ENCODE measurements around the gene ACP7. TPM values are rescaled to one million over a fixed set of nuclear protein-coding genes. Genes with fewer than 3 reads are reported as not detected.

The ACP7 gene
- total and polyA plus RNA-seq, 2 donors (not counting 3 experiments of a cell fraction or from before 2014, with no cell fraction given): 0.04 to 0.49 TPM

DNA sequence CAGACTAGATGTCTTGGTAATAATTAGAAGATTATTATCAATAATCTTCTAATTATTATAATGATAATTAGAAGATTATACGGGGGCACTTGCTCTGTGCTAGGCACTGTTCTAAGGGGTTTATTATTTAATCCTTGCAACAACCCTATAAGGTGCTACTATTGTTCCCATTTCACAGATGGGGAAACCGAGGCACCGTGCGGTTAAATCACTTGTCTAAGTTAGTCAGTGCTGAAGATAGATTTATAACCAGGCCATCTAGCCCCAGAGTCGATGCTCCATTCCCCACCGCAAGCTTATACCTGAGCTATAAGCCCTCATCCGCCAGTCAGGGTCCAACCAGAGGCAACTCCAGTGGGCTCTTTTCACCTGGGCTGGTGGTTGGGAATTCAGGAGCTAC, 2.0 kb upstream of the ACP7 start:
- DNase-seq (ENCODE audit: low read depth, low spot score): no peak
- ChIA-PET CTCF (interaction anchor here (1.7 to 1.9 kb wide), 3 partner anchors 9 to 120 kb away, joined by 5 to 8 read pairs (median 7); no protein-coding TSS in a partner anchor), POLR2A (no interaction called here)
- no peaks in the 10 kb centered on the region for H3K9me3 ChIP-seq (replicated peaks; ENCODE audit: control insufficient read depth, insufficient read depth, low read length)
- no peaks in the 10 kb centered on the region for H3K79me2 ChIP-seq (ENCODE audit: control insufficient read depth, insufficient read depth, low read length)
- H3K9me1 ChIP-seq (replicated peaks; ENCODE audit: control insufficient read depth, extremely low read depth, insufficient read depth, low read length): no peaks in the 10 kb centered on the region
- no peak for FAIRE-seq
- H3K36me3 ChIP-seq (ENCODE audit: control insufficient read depth in 2 of 2, extremely low read depth in 1 of 2, insufficient read depth in 2 of 2, low read length in 2 of 2): no peaks in the 10 kb centered on the region
- TF ChIP-seq, protein P1, sequence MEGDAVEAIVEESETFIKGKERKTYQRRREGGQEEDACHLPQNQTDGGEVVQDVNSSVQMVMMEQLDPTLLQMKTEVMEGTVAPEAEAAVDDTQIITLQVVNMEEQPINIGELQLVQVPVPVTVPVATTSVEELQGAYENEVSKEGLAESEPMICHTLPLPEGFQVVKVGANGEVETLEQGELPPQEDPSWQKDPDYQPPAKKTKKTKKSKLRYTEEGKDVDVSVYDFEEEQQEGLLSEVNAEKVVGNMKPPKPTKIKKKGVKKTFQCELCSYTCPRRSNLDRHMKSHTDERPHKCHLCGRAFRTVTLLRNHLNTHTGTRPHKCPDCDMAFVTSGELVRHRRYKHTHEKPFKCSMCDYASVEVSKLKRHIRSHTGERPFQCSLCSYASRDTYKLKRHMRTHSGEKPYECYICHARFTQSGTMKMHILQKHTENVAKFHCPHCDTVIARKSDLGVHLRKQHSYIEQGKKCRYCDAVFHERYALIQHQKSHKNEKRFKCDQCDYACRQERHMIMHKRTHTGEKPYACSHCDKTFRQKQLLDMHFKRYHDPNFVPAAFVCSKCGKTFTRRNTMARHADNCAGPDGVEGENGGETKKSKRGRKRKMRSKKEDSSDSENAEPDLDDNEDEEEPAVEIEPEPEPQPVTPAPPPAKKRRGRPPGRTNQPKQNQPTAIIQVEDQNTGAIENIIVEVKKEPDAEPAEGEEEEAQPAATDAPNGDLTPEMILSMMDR (IDR thresholded peaks at IDR 0.05; ENCODE audit: extremely low read depth in 1 of 2, insufficient read depth in 1 of 2, low read depth in 1 of 2, low read length in 2 of 2): no peak
- TF ChIP-seq FOS (IDR thresholded peaks at IDR 0.05; ENCODE audit: borderline replicate concordance, insufficient read depth, low read length) (no peak), GATA2 (IDR thresholded peaks at IDR 0.05; ENCODE audit: insufficient read depth, insufficient read length, low read depth, low read length) (no peak), JUN (IDR thresholded peaks at IDR 0.05; ENCODE audit: borderline replicate concordance, insufficient read depth, insufficient read length, low read depth) (no peak), POLR2AphosphoS5 (IDR thresholded peaks at IDR 0.05; ENCODE audit: insufficient read depth, low read depth, low read length) (no peak), POLR2A (IDR thresholded peaks at IDR 0.05; ENCODE audit: low read depth, low read length) (no peak), MYC (IDR thresholded peaks at IDR 0.05; ENCODE audit: low read depth, low read length) (no peak), EZH2 (IDR thresholded peaks at IDR 0.05; ENCODE audit: borderline replicate concordance, low read depth, low read length, severe bottlenecking) (no peak)
- TF ChIP-seq, protein P2, sequence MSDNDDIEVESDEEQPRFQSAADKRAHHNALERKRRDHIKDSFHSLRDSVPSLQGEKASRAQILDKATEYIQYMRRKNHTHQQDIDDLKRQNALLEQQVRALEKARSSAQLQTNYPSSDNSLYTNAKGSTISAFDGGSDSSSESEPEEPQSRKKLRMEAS (IDR thresholded peaks at IDR 0.05; ENCODE audit: insufficient read depth, insufficient read length): no peak
- H3K9ac ChIP-seq (replicated peaks; ENCODE audit: extremely low read depth, insufficient read depth, low read length): no peak overlapping the region
- BruUV-seq (replicated peaks): no TSS peak
- dilution Hi-C loops (cut with MboI; ENCODE audit: extremely low pct_ligation_motif_present, low sequenced_read_pairs) (no loop called here), intact Hi-C loops (cut with micrococcal nuclease) (no loop called here)
- no peak overlapping the region for H3K4me3 ChIP-seq (replicated peaks in 1 of 3; ENCODE audit: insufficient read depth in 1 of 3, low read depth in 1 of 3, low read length in 3 of 3)
- no peak overlapping the region for H2AFZ ChIP-seq (ENCODE audit: low read depth, low read length)
- no peak overlapping the region for H3K27ac ChIP-seq (ENCODE audit: insufficient read depth, low read depth, low read length)
- H3K27me3 ChIP-seq (ENCODE audit: control insufficient read depth in 2 of 2, insufficient read depth in 2 of 2, low read length in 2 of 2): no peaks in the 10 kb centered on the region
- H3K4me2 ChIP-seq (ENCODE audit: insufficient read depth, low read length): no peak overlapping the region
- H3K4me1 ChIP-seq (ENCODE audit: control insufficient read depth, extremely low read depth, insufficient read depth, low read length): peaks cover 19% of the 10 kb centered on the region
- no peaks in the 10 kb centered on the region for H4K20me1 ChIP-seq (replicated peaks; ENCODE audit: control insufficient read depth, extremely low read depth, insufficient read depth, low read length)
